GM23338 (cell line): ENCODE measurements around the gene DIAPH3. TPM values are rescaled to one million over a fixed set of nuclear protein-coding genes. Genes with fewer than 3 reads are reported as not detected.

ENCODE experiments used
- ATAC-seq: fragments of 200-7000 bp; cut with Tn5 transposase; 3 replicates; pipeline ENCODE4 v1.9.1; 2020
- DNase-seq: peaks from one replicate; pipeline ENCODE4 v3.0.0-alpha.2; 2015; ENCODE audit warnings: low spot score
- H2AFZ ChIP-seq: fragments of 200-600 bp; sonication (generic); 2 replicates; pipeline ENCODE4 v1.8.0; 2016; ENCODE audit warnings: antibody characterized with exemption, mild to moderate bottlenecking, moderate library complexity
- H3F3A ChIP-seq: fragments of 200-600 bp; sonication (generic); replicated peaks from 2 replicates; pipeline ENCODE4 v1.8.0; 2017; ENCODE audit warnings: antibody characterized with exemption, mixed run types, low read depth
- H3K27ac ChIP-seq: fragments of 200-600 bp; sonication (generic); 2 replicates; pipeline ENCODE4 v1.6.1; 2016; ENCODE audit warnings: low read depth
- H3K27me3 ChIP-seq: fragments of 200-600 bp; sonication (generic); 2 replicates; pipeline ENCODE4 v1.8.0; 2016; ENCODE audit warnings: mild to moderate bottlenecking, mixed run types, moderate library complexity; ENCODE audit not compliant: insufficient read depth
- H3K36me3 ChIP-seq: fragments of 200-600 bp; sonication (generic); 2 replicates; pipeline ENCODE4 v1.8.0; 2016; ENCODE audit warnings: mild to moderate bottlenecking; ENCODE audit not compliant: insufficient read depth
- H3K4me1 ChIP-seq: fragments of 200-600 bp; sonication (generic); 2 replicates; pipeline ENCODE4 v1.8.0; 2016; ENCODE audit warnings: mild to moderate bottlenecking, moderate library complexity; ENCODE audit not compliant: insufficient read depth
- H3K4me2 ChIP-seq: fragments of 200-600 bp; sonication (generic); 2 replicates; pipeline ENCODE4 v1.7.1; 2017; ENCODE audit warnings: mixed run types
- H3K4me3 ChIP-seq: fragments of 200-600 bp; sonication (generic); 2 replicates; pipeline ENCODE4 v1.6.1; 2016; ENCODE audit warnings: mixed run types
- H3K79me2 ChIP-seq: fragments of 200-600 bp; sonication (generic); replicated peaks from 2 replicates; pipeline ENCODE4 v1.8.0; 2017; ENCODE audit warnings: mild to moderate bottlenecking; ENCODE audit not compliant: insufficient read depth
- H3K9me2 ChIP-seq: fragments of 200-600 bp; sonication (generic); 2 replicates; pipeline ENCODE4 v1.8.0; 2017; ENCODE audit not compliant: insufficient read depth
- H4K20me1 ChIP-seq: fragments of 200-600 bp; sonication (generic); replicated peaks from 2 replicates; pipeline ENCODE4 v1.8.0; 2017; ENCODE audit warnings: mild to moderate bottlenecking; ENCODE audit not compliant: insufficient read depth
- H3K27ac Mint-ChIP-seq: 2 replicates; pipeline ENCODE4 v1.8.0; 2020; ENCODE audit warnings: inconsistent platforms, mild to moderate bottlenecking, moderate library complexity, mixed read lengths
- H3K27me3 Mint-ChIP-seq: 3 replicates; pipeline ENCODE4 v1.8.0; 2022; ENCODE audit warnings: low read depth, mild to moderate bottlenecking, moderate library complexity, mixed read lengths, inconsistent platforms; ENCODE audit not compliant: insufficient read depth, poor library complexity
- H3K36me3 Mint-ChIP-seq: 3 replicates; pipeline ENCODE4 v1.8.0; 2021; ENCODE audit warnings: low read depth, mild to moderate bottlenecking, inconsistent platforms, moderate library complexity, mixed read lengths
- H3K4me1 Mint-ChIP-seq: 3 replicates; pipeline ENCODE4 v1.8.0; 2020; ENCODE audit warnings: mild to moderate bottlenecking, inconsistent platforms, mixed read lengths
- H3K4me3 Mint-ChIP-seq: 3 replicates; pipeline ENCODE4 v1.8.0; 2021; ENCODE audit warnings: moderate library complexity, mild to moderate bottlenecking, inconsistent platforms, mixed read lengths
- H3K9me3 Mint-ChIP-seq: 3 replicates; pipeline ENCODE4 v1.8.0; 2020; ENCODE audit warnings: moderate library complexity, mild to moderate bottlenecking, inconsistent platforms, mixed read lengths
- CREB1 ChIP-seq: fragments of 250-450 bp; sonication (Bioruptor Pico); IDR thresholded peaks from 2 replicates; pipeline ENCODE4 v1.5.0; 2020; ENCODE audit warnings: low read depth, mild to moderate bottlenecking, moderate library complexity
- EZH2phosphoT487 ChIP-seq: fragments of 200-600 bp; sonication (generic); IDR thresholded peaks from one replicate; pipeline ENCODE4 v1.8.1; 2018; ENCODE audit warnings: antibody characterized with exemption; ENCODE audit not compliant: unreplicated experiment
- JUNB ChIP-seq: IDR thresholded peaks from one replicate; pipeline ENCODE4 v1.6.1; 2016; ENCODE audit warnings: antibody characterized with exemption; ENCODE audit not compliant: unreplicated experiment
- NANOG ChIP-seq: IDR thresholded peaks from 2 replicates; pipeline ENCODE4 v1.6.1; 2016; ENCODE audit warnings: antibody characterized with exemption, borderline replicate concordance
- STAT1 ChIP-seq: IDR thresholded peaks from one replicate; pipeline ENCODE4 v1.6.1; 2016; ENCODE audit warnings: antibody characterized with exemption; ENCODE audit not compliant: unreplicated experiment
- ZNF114 ChIP-seq: fragments of 250-450 bp; sonication (Bioruptor Pico); IDR thresholded peaks from 2 replicates; pipeline ENCODE4 v1.5.0; 2020; ENCODE audit warnings: mild to moderate bottlenecking, moderate library complexity
- ZNF331 ChIP-seq: fragments of 250-450 bp; sonication (Bioruptor Pico); IDR thresholded peaks from 2 replicates; pipeline ENCODE4 v1.5.0; 2020; ENCODE audit warnings: low read depth, mild to moderate bottlenecking, moderate library complexity
- polyA plus RNA-seq: library from polyadenylated mRNA; unstranded; fragments of >200 nt; fragmentation: Nextera tagmentation; extraction: Ambion mirVana; gene quantifications from 2 replicates; pipeline ENCODE4 v1.2.1, GENCODE V29; 2016
- total RNA-seq: library from RNA; depleted of rRNA; stranded (reverse); fragments of >200 nt; shearing (Covaris generic); gene quantifications from 2 replicates; pipeline ENCODE4 v1.2.3, GENCODE V29; 2014
- TF ChIP-seq, protein P1 (sequence below): IDR thresholded peaks from one replicate; pipeline ENCODE4 v1.6.1; 2018; ENCODE audit warnings: antibody characterized with exemption; ENCODE audit not compliant: unreplicated experiment
- TF ChIP-seq, protein P2 (sequence below): fragments of 250-450 bp; sonication (Bioruptor Pico); IDR thresholded peaks from 2 replicates; pipeline ENCODE4 v1.5.0; 2020; ENCODE audit warnings: mild to moderate bottlenecking, moderate library complexity
- TF ChIP-seq, protein P3 (sequence below): IDR thresholded peaks from 2 replicates; pipeline ENCODE4 v1.6.1; 2016; ENCODE audit warnings: antibody characterized with exemption
- TF ChIP-seq, protein P4 (sequence below), 2 experiments: fragments of 200-600 bp in 1 of 2; sonication (generic) in 1 of 2; conservative IDR thresholded peaks; 2 replicates each; pipeline versions ENCODE4 v1.5.1 to v1.6.1; 2016 to 2017; ENCODE audit warnings: antibody characterized with exemption in 2 of 2, low read depth in 2 of 2, mild to moderate bottlenecking in 2 of 2, moderate library complexity in 1 of 2

Gene DIAPH3
- total and polyA plus RNA-seq, 2 experiments from 2014 or later = 23.4 to 30.2 TPM

DNA sequence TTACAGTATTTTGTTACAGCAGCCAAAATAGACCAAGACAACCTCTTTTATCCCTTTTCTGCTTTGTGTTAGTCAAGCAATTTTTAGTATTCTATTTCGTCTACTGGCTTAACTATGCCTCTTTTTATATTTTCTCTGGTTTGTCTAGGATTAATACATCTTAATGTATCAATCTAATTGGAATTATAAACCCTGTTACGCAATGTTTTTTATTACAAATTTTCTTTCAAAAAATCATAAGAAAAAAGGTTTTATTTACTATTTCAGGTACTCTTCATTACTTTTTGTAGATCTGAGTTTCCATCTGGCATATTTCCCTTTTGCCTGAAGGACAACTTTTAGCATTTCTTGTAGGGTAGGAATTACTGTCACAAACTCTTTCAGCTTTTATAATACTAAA lies 275.3 kb downstream of the DIAPH3 start:
- Mint-ChIP-seq H3K27ac (no peak overlapping the region), H3K36me3 (no peaks in the 10 kb centered on the region), H3K4me3 (no peak overlapping the region), H3K27me3 (no peaks in the 10 kb centered on the region), H3K9me3 (no peaks in the 10 kb centered on the region), H3K4me1 (peaks cover 5% of the 10 kb centered on the region; the same call in 2 of the 3 replicates)
- TF ChIP-seq EZH2phosphoT487 (no peak), ZNF114 (CRISPR knock-in tag) (no peak), NANOG (no peak), JUNB (no peak), CREB1 (CRISPR knock-in tag) (no peak), ZNF331 (no peak), STAT1 (no peak)
- TF ChIP-seq, protein P1, sequence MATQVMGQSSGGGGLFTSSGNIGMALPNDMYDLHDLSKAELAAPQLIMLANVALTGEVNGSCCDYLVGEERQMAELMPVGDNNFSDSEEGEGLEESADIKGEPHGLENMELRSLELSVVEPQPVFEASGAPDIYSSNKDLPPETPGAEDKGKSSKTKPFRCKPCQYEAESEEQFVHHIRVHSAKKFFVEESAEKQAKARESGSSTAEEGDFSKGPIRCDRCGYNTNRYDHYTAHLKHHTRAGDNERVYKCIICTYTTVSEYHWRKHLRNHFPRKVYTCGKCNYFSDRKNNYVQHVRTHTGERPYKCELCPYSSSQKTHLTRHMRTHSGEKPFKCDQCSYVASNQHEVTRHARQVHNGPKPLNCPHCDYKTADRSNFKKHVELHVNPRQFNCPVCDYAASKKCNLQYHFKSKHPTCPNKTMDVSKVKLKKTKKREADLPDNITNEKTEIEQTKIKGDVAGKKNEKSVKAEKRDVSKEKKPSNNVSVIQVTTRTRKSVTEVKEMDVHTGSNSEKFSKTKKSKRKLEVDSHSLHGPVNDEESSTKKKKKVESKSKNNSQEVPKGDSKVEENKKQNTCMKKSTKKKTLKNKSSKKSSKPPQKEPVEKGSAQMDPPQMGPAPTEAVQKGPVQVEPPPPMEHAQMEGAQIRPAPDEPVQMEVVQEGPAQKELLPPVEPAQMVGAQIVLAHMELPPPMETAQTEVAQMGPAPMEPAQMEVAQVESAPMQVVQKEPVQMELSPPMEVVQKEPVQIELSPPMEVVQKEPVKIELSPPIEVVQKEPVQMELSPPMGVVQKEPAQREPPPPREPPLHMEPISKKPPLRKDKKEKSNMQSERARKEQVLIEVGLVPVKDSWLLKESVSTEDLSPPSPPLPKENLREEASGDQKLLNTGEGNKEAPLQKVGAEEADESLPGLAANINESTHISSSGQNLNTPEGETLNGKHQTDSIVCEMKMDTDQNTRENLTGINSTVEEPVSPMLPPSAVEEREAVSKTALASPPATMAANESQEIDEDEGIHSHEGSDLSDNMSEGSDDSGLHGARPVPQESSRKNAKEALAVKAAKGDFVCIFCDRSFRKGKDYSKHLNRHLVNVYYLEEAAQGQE = no peak
- TF ChIP-seq, protein P2, sequence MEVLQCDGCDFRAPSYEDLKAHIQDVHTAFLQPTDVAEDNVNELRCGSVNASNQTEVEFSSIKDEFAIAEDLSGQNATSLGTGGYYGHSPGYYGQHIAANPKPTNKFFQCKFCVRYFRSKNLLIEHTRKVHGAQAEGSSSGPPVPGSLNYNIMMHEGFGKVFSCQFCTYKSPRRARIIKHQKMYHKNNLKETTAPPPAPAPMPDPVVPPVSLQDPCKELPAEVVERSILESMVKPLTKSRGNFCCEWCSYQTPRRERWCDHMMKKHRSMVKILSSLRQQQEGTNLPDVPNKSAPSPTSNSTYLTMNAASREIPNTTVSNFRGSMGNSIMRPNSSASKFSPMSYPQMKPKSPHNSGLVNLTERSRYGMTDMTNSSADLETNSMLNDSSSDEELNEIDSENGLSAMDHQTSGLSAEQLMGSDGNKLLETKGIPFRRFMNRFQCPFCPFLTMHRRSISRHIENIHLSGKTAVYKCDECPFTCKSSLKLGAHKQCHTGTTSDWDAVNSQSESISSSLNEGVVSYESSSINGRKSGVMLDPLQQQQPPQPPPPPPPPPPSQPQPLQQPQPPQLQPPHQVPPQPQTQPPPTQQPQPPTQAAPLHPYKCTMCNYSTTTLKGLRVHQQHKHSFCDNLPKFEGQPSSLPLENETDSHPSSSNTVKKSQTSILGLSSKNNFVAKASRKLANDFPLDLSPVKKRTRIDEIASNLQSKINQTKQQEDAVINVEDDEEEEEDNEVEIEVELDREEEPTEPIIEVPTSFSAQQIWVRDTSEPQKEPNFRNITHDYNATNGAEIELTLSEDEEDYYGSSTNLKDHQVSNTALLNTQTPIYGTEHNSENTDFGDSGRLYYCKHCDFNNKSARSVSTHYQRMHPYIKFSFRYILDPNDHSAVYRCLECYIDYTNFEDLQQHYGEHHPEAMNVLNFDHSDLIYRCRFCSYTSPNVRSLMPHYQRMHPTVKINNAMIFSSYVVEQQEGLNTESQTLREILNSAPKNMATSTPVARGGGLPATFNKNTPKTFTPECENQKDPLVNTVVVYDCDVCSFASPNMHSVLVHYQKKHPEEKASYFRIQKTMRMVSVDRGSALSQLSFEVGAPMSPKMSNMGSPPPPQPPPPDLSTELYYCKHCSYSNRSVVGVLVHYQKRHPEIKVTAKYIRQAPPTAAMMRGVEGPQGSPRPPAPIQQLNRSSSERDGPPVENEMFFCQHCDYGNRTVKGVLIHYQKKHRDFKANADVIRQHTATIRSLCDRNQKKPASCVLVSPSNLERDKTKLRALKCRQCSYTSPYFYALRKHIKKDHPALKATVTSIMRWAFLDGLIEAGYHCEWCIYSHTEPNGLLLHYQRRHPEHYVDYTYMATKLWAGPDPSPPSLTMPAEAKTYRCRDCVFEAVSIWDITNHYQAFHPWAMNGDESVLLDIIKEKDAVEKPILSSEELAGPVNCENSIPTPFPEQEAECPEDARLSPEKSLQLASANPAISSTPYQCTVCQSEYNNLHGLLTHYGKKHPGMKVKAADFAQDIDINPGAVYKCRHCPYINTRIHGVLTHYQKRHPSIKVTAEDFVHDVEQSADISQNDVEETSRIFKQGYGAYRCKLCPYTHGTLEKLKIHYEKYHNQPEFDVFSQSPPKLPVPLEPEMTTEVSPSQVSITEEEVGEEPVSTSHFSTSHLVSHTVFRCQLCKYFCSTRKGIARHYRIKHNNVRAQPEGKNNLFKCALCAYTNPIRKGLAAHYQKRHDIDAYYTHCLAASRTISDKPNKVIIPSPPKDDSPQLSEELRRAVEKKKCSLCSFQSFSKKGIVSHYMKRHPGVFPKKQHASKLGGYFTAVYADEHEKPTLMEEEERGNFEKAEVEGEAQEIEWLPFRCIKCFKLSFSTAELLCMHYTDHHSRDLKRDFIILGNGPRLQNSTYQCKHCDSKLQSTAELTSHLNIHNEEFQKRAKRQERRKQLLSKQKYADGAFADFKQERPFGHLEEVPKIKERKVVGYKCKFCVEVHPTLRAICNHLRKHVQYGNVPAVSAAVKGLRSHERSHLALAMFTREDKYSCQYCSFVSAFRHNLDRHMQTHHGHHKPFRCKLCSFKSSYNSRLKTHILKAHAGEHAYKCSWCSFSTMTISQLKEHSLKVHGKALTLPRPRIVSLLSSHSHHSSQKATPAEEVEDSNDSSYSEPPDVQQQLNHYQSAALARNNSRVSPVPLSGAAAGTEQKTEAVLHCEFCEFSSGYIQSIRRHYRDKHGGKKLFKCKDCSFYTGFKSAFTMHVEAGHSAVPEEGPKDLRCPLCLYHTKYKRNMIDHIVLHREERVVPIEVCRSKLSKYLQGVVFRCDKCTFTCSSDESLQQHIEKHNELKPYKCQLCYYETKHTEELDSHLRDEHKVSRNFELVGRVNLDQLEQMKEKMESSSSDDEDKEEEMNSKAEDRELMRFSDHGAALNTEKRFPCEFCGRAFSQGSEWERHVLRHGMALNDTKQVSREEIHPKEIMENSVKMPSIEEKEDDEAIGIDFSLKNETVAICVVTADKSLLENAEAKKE (CRISPR knock-in tag) = no peak
- TF ChIP-seq, protein P3, sequence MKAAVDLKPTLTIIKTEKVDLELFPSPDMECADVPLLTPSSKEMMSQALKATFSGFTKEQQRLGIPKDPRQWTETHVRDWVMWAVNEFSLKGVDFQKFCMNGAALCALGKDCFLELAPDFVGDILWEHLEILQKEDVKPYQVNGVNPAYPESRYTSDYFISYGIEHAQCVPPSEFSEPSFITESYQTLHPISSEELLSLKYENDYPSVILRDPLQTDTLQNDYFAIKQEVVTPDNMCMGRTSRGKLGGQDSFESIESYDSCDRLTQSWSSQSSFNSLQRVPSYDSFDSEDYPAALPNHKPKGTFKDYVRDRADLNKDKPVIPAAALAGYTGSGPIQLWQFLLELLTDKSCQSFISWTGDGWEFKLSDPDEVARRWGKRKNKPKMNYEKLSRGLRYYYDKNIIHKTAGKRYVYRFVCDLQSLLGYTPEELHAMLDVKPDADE = no peak
- TF ChIP-seq, protein P4, sequence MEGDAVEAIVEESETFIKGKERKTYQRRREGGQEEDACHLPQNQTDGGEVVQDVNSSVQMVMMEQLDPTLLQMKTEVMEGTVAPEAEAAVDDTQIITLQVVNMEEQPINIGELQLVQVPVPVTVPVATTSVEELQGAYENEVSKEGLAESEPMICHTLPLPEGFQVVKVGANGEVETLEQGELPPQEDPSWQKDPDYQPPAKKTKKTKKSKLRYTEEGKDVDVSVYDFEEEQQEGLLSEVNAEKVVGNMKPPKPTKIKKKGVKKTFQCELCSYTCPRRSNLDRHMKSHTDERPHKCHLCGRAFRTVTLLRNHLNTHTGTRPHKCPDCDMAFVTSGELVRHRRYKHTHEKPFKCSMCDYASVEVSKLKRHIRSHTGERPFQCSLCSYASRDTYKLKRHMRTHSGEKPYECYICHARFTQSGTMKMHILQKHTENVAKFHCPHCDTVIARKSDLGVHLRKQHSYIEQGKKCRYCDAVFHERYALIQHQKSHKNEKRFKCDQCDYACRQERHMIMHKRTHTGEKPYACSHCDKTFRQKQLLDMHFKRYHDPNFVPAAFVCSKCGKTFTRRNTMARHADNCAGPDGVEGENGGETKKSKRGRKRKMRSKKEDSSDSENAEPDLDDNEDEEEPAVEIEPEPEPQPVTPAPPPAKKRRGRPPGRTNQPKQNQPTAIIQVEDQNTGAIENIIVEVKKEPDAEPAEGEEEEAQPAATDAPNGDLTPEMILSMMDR (conservative IDR thresholded peaks at IDR 0.05; ENCODE audit: low read depth in 2 of 2) = no peak
- Histone ChIP-seq H3K4me3 (no peak overlapping the region), H3K79me2 (no peaks in the 10 kb centered on the region), H3K27me3 (no peaks in the 10 kb centered on the region), H2AFZ (no peak overlapping the region), H3K36me3 (no peaks in the 10 kb centered on the region), H3K4me1 (no peaks in the 10 kb centered on the region), H3F3A (no peaks in the 10 kb centered on the region), H4K20me1 (no peaks in the 10 kb centered on the region), H3K9me2 (no peaks in the 10 kb centered on the region), H3K27ac (no peak overlapping the region), H3K4me2 (no peak overlapping the region)
- no peak for ATAC-seq
- no peak for DNase-seq
